ENCODE results near the gene SEC14L3. TPM values are rescaled to one million over a fixed set of nuclear protein-coding genes. Genes with fewer than 3 reads are reported as not detected.

Gene SEC14L3
- not detected in 2 replicates for total RNA-seq

- intact Hi-C loops (cut with micrococcal nuclease) = no loop called here
Observed at GRCh38 chr22:30471616-30472318, at the start of gene SEC14L3. SEC14L3 (minus strand) TSS chr22:30472017; CDS start chr22:30471958, 59 bp downstream.

- intact Hi-C loops (cut with micrococcal nuclease) = no loop called here
Observed at GRCh38 chr22:30519842-30520425, 48.1 kb upstream of the SEC14L3 start.

GRCh38 chr22:30516731-30517130, 44.9 kb upstream of the SEC14L3 start:
- intact Hi-C loops (cut with micrococcal nuclease) = no loop called here

GRCh38 chr22:30516273-30516672, 44.5 kb upstream of the SEC14L3 start:
- intact Hi-C loops (cut with micrococcal nuclease) = no loop called here

- intact Hi-C loops (cut with micrococcal nuclease) = no loop called here
Observed at GRCh38 chr22:30514252-30514651, 42.4 kb upstream of the SEC14L3 start.

- intact Hi-C loops (cut with micrococcal nuclease) = no loop called here
Observed at GRCh38 chr22:30513462-30513861, 41.6 kb upstream of the SEC14L3 start.

- intact Hi-C loops (cut with micrococcal nuclease) = no loop called here
Observed at GRCh38 chr22:30511911-30512310, 40.1 kb upstream of the SEC14L3 start.

- intact Hi-C loops (cut with micrococcal nuclease) = no loop called here
Observed at GRCh38 chr22:30511109-30511508, 39.3 kb upstream of the SEC14L3 start.

GRCh38 chr22:30508216-30508615, 36.4 kb upstream of the SEC14L3 start:
- intact Hi-C loops (cut with micrococcal nuclease) = no loop called here

GRCh38 chr22:30507670-30508069, 35.9 kb upstream of the SEC14L3 start:
- intact Hi-C loops (cut with micrococcal nuclease) = no loop called here

- intact Hi-C loops (cut with micrococcal nuclease) = no loop called here
Observed at GRCh38 chr22:30506507-30506968, 34.7 kb upstream of the SEC14L3 start.

GRCh38 chr22:30503551-30503950, 31.7 kb upstream of the SEC14L3 start:
- intact Hi-C loops (cut with micrococcal nuclease) = no loop called here

GRCh38 chr22:30502911-30503310, 31.1 kb upstream of the SEC14L3 start:
- intact Hi-C loops (cut with micrococcal nuclease) = no loop called here

- intact Hi-C loops (cut with micrococcal nuclease) = no loop called here
Observed at GRCh38 chr22:30502153-30502552, 30.3 kb upstream of the SEC14L3 start.

GRCh38 chr22:30500628-30501027, 28.8 kb upstream of the SEC14L3 start:
- intact Hi-C loops (cut with micrococcal nuclease) = no loop called here

GRCh38 chr22:30497466-30498150, 25.8 kb upstream of the SEC14L3 start:
- intact Hi-C loops (cut with micrococcal nuclease) = no loop called here

- intact Hi-C loops (cut with micrococcal nuclease) = no loop called here
Observed at GRCh38 chr22:30495041-30495784, 23.4 kb upstream of the SEC14L3 start.

- intact Hi-C loops (cut with micrococcal nuclease) = no loop called here
Observed at GRCh38 chr22:30492144-30492543, 20.3 kb upstream of the SEC14L3 start.

GRCh38 chr22:30491381-30491780, 19.6 kb upstream of the SEC14L3 start:
- intact Hi-C loops (cut with micrococcal nuclease) = no loop called here

- intact Hi-C loops (cut with micrococcal nuclease) = no loop called here
Observed at GRCh38 chr22:30490399-30490798, 18.6 kb upstream of the SEC14L3 start.

- intact Hi-C loops (cut with micrococcal nuclease) = no loop called here
Observed at GRCh38 chr22:30488121-30488520, 16.3 kb upstream of the SEC14L3 start.

- intact Hi-C loops (cut with micrococcal nuclease) = no loop called here
Observed at GRCh38 chr22:30486661-30487115, 14.9 kb upstream of the SEC14L3 start.
